Spleen (tissue), 11 donors: ENCODE measurements around the gene KLHDC10. TPM values are rescaled to one million over a fixed set of nuclear protein-coding genes. Genes with fewer than 3 reads are reported as not detected.
A peak's percentile ranks its signal among the peaks of the same experiment; 100 is the strongest.
"Not testable (repeated sequence)": the region's sequence is repeated elsewhere in the genome, so short reads cannot be mapped to it uniquely, and the experiment has no call there.

Experiments used
- DNase-seq: peaks from one replicate; pipeline ENCODE4 v3.0.0-alpha.2; 2020
- H3K27ac ChIP-seq, 8 donors: fragments of 200-600 bp; sonication (generic) in 7 of 8; 1 replicate in 4 of 8; 2 replicates in 4 of 8; pipeline versions ENCODE4 v1.5.0 to v1.8.0; 2016 to 2021; ENCODE audit warnings: inconsistent platforms in 4 of 8, mild to moderate bottlenecking in 4 of 8, moderate library complexity in 1 of 8
- H3K27me3 ChIP-seq, 7 donors: fragments of 200-600 bp; sonication (generic) in 6 of 7; replicated peaks in 1 of 7; 1 replicate in 4 of 7; 2 replicates in 3 of 7; pipeline versions ENCODE4 v1.5.0 to v1.8.0; 2016 to 2021; ENCODE audit warnings: inconsistent platforms in 3 of 7, mild to moderate bottlenecking in 1 of 7
- H3K36me3 ChIP-seq, 6 donors: fragments of 200-600 bp; sonication (generic) in 5 of 6; 1 replicate in 4 of 6; 2 replicates in 2 of 6; pipeline versions ENCODE4 v1.5.0 to v1.8.0; 2016 to 2021; ENCODE audit warnings: inconsistent platforms in 2 of 6
- H3K4me1 ChIP-seq, 6 donors: fragments of 200-600 bp; sonication (generic) in 5 of 6; 1 replicate in 3 of 6; 2 replicates in 3 of 6; pipeline versions ENCODE4 v1.5.0 to v1.8.0; 2016 to 2021; ENCODE audit warnings: inconsistent platforms in 3 of 6
- H3K4me3 ChIP-seq, 8 donors: fragments of 200-600 bp; sonication (generic) in 7 of 8; 1 replicate in 4 of 8; 2 replicates in 4 of 8; pipeline versions ENCODE4 v1.5.0 to v1.8.0; 2016 to 2021; ENCODE audit warnings: inconsistent platforms in 4 of 8, mild to moderate bottlenecking in 4 of 8, moderate library complexity in 2 of 8
- H3K9me3 ChIP-seq, 8 donors: fragments of 200-600 bp; sonication (generic) in 7 of 8; 1 replicate in 4 of 8; 2 replicates in 4 of 8; pipeline versions ENCODE4 v1.5.0 to v1.8.0; 2016 to 2021; ENCODE audit warnings: inconsistent platforms in 4 of 8
- POLR2A ChIP-seq, 3 donors: fragments of 450-650 bp; IDR thresholded peaks; one replicate each; pipeline ENCODE4 v1.5.1; 2017; ENCODE audit warnings: antibody characterized with exemption in 3 of 3, mild to moderate bottlenecking in 1 of 3
- POLR2AphosphoS5 ChIP-seq, 3 donors: sonication (generic); formaldehyde crosslinking; IDR thresholded peaks; one replicate each; pipeline ENCODE4 v1.5.1; 2017; ENCODE audit warnings: antibody characterized with exemption in 3 of 3
- WGBS, 5 donors: extraction: QIAGEN DNeasy Blood & Tissue Kit in 3 of 5; methylation state at CpG; one replicate each; pipeline versions ENCODE4 v1.1.5 to v1.1.7; 2013 to 2018; 5-methylcytosine and 5-hydroxymethylcytosine counted together
- intact Hi-C: fragments of 100-400 bp; cut with DNase I; formaldehyde crosslinking; loops from one replicate; pipeline ENCODE4 v1.15.0; 2023; ENCODE audit warnings: low total_unique reads
- polyA plus RNA-seq, 3 donors: library from polyadenylated mRNA; stranded (reverse); fragments of 200-250 nt; gene quantifications; one replicate each; pipeline ENCODE4 v1.2.1, GENCODE V29; 2013
- total RNA-seq, 7 donors: library from RNA; depleted of rRNA in 3 of 7; stranded (reverse); fragments of >200 nt in 3 of 7; fragmentation: NEBNext Ultra II Directional in 4 of 7; extraction: Animal tissue kit (Norgen Biotek cat#: 25700) in 4 of 7; gene quantifications; one replicate each; pipeline versions ENCODE4 v1.1.0 to v1.2.1, GENCODE V29; 2016 to 2021
- TF ChIP-seq, protein P1 (sequence below), 11 experiments: fragments of 200-600 bp in 7 of 11; fragments of 450-650 bp in 4 of 11; sonication (generic) in 4 of 11; IDR thresholded peaks in 8 of 11; conservative IDR thresholded peaks in 3 of 11; 1 replicate in 7 of 11; 2 replicates in 4 of 11; pipeline versions ENCODE4 v1.4.0 to v1.8.0; 2016 to 2021; ENCODE audit warnings: antibody characterized with exemption in 11 of 11, inconsistent platforms in 4 of 11, mild to moderate bottlenecking in 1 of 11
- donor health status: healthy with polysubstance abuse.
- donor health status: DM: no; HTN: no; CAD: no; lungs with moderate emphysema.
- donor health status: DM: no; HTN: no; CAD: no.
- donor health status: Bipolar disorder and iron deficiency.
- donor health status: healthy.
- donor health status: DM: no; HTN: no; CAD: no.
- donor health status: DM: yes; HTN: yes; CAD: no.

Gene KLHDC10
- total and polyA plus RNA-seq, 10 donors, result 4.8 to 33.7 (median 21.9) TPM

DNA sequence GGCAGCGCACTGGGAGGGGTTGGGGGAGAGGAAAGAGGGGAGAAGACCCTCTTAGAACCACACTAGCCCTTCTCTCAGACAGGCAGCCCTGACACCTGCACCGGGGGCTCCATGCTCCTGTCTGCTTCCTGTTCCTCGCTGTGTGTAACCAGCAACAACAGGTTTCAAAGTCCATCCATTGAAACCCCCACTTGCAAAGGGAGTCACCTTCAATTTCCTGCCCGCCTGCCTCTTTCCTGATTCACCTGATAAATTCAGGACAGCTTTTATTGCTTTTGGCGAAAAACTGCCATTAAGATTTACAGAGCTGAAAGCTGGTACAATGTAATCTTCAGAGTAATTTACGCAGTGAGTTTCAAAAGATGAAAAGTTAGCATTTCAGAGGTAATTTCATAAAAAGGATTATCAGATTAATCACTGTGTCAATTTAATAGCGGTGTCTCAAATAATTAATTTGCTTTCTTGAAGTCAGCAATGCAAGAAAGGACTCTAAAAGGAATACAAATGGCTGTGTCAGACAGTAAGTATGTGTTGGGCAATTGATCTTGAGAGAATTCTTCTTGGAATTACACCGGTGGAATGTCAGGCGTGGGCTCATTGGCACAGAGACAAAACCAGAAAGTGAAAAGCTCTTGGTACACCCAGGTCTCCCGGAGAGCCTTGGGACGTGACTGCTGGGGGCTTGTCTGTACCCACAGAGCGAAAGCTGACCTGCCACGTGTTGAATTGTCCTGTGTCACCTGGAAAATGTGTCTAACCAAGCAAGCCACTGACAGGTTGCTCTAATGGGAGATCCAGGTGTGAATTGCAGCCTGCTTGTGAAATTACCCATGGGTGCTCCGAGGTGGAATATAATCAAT lies 74.2 kb downstream of the KLHDC10 start:
- DNase-seq, result peak; percentile 56
- Histone ChIP-seq H3K4me1 (peaks cover 5 to 50% (median 27%) of the 10 kb centered on the region in 6 donors), H3K36me3 (peaks cover 0 to 12% (median 0%) of the 10 kb centered on the region in 6 donors), H3K27me3 (no peaks in the 10 kb centered on the region), H3K27ac (no peak overlapping the region), H3K4me3 (no peak overlapping the region), H3K9me3 (no peaks in the 10 kb centered on the region)
- WGBS, 5 donors, result 73 to 83% (median 77%) methylated on average over 14 of the region's 14 CpGs
- TF ChIP-seq, protein P1, sequence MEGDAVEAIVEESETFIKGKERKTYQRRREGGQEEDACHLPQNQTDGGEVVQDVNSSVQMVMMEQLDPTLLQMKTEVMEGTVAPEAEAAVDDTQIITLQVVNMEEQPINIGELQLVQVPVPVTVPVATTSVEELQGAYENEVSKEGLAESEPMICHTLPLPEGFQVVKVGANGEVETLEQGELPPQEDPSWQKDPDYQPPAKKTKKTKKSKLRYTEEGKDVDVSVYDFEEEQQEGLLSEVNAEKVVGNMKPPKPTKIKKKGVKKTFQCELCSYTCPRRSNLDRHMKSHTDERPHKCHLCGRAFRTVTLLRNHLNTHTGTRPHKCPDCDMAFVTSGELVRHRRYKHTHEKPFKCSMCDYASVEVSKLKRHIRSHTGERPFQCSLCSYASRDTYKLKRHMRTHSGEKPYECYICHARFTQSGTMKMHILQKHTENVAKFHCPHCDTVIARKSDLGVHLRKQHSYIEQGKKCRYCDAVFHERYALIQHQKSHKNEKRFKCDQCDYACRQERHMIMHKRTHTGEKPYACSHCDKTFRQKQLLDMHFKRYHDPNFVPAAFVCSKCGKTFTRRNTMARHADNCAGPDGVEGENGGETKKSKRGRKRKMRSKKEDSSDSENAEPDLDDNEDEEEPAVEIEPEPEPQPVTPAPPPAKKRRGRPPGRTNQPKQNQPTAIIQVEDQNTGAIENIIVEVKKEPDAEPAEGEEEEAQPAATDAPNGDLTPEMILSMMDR (IDR thresholded peaks at IDR 0.05 in 8 of 11, conservative IDR thresholded peaks at IDR 0.05 in 3 of 11), result no peak
- no peak for TF ChIP-seq POLR2A (IDR thresholded peaks at IDR 0.05)
- no peak for TF ChIP-seq POLR2AphosphoS5 (IDR thresholded peaks at IDR 0.05)
- intact Hi-C loops, result no loop called here

DNA sequence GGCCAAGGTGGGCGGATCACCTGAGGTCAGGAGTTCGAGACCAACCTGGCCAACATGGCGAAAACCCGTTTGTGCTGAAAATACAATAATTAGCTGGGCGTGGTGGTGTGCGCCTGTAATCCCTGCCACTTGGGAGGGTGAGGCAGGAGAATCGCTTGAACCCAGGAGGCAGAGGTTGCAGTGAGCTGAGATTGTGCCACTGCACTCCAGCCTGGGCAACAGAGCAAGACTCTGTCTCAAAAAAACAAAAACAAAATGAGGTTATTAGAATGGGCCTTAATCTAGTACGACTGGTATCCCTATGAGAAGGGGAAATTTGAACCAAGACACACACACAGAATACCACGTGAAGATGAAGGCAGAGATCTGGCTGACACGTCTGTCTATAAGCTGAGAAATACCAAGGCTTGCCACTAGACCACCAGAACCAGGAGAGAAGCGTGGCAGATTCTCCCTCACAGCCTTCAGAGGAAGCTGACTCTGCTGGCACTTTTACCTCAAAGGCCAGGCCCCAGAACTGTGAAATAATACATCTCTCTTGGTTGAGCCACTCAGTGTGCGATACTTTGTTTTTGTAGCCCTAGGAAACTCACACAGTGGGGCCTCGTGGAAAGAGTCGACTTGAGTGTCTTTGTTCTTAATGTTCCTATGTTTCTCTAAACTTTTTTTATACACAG lies 75.2 kb downstream of the KLHDC10 start:
- peaks cover 5 to 55% (median 32%) of the 10 kb centered on the region in 6 donors for H3K4me1 ChIP-seq
- H3K4me3 ChIP-seq, result no peak overlapping the region
- H3K27ac ChIP-seq, result peak overlapping the region in 1 of 8 donors; percentile 21
- DNase-seq, result peak; percentile 50
- no peak for TF ChIP-seq POLR2AphosphoS5 (IDR thresholded peaks at IDR 0.05)
- TF ChIP-seq, protein P1 (IDR thresholded peaks at IDR 0.05 in 8 of 11, conservative IDR thresholded peaks at IDR 0.05 in 3 of 11), result no peak
- no peak for TF ChIP-seq POLR2A (IDR thresholded peaks at IDR 0.05)
- intact Hi-C loops, result no loop called here
- H3K27me3 ChIP-seq, result no peaks in the 10 kb centered on the region
- H3K9me3 ChIP-seq, result no peaks in the 10 kb centered on the region
- WGBS, 5 donors, result 87 to 93% (median 91%) methylated on average over 14 of the region's 14 CpGs
- peaks cover 0 to 2% (median 0%) of the 10 kb centered on the region in 6 donors for H3K36me3 ChIP-seq

DNA sequence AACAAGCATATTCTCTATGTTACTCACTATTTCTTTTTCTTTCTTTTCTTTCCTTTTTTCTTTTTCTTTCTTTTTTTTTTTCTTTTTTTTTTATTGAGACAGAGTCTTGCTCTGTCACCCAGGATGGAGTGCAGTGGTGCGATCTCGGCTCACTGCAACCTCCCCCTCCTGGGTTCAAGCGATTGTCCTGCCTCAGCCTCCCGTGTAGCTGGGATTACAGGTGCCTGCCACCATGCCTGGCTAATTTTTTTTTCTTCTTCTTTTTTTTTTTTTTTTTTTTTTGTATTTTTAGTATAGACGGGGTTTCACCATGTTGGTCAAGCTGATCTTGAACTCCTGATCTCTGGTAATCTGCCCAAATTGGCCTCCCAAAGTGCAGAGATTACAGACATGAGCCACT lies 75.8 kb downstream of the KLHDC10 start:
- DNase-seq, H3K36me3 ChIP-seq, H3K4me3 ChIP-seq, H3K27ac ChIP-seq, H3K9me3 ChIP-seq, H3K27me3 ChIP-seq, intact Hi-C loops: not testable (repeated sequence)
- WGBS, 5 donors, result 79 to 87% (median 84%) methylated on average over 5 of the region's 5 CpGs
- H3K4me1 ChIP-seq, result peaks cover 0 to 51% (median 27%) of the 10 kb centered on the region in 6 donors

DNA sequence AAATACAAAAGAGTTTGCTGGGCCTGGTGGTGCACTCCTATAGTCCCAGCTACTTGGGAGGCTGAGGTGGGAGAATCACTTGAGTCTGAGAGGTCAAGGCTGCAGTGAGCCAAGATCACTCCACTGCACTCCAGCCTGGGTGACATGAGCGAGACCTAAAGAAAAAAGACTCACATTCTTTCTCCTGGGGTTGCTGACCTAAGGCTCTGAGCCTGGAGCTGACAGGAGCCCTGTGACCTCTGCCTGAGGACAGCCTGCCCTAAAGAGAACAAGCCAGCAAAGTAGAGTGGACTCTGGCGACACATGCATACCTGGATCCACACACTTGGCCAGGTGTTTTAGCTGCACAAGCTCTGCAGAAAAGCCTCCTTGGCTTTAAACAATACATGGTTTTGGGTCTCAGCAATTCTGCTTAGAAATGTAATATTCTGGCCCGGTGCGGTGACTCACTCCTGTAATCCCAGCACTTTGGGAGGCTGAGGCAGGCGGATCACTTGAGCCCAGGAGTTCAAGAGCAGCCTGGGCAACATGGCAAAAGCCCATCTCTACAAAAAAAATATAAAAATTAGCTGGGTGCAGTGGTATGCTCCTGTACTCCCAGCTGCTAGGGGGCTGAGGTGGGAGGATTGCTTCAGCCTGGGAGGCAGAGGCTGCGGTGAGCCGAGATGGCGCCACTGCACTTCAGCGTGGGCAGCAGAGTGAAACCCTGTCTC lies 76.5 kb downstream of the KLHDC10 start:
- DNase-seq, result no peak
- no peaks in the 10 kb centered on the region for H3K36me3 ChIP-seq
- no peak overlapping the region for H3K27ac ChIP-seq
- 89 to 96% (median 94%) methylated on average over 7 to 9 of the region's 9 CpGs for WGBS, 5 donors
- intact Hi-C loops, result no loop called here
- TF ChIP-seq POLR2AphosphoS5 (IDR thresholded peaks at IDR 0.05) (no peak), POLR2A (IDR thresholded peaks at IDR 0.05) (no peak)
- TF ChIP-seq, protein P1 (IDR thresholded peaks at IDR 0.05 in 8 of 11, conservative IDR thresholded peaks at IDR 0.05 in 3 of 11), result no peak
- no peaks in the 10 kb centered on the region for H3K9me3 ChIP-seq
- H3K4me3 ChIP-seq, result no peak overlapping the region
- H3K27me3 ChIP-seq, result no peaks in the 10 kb centered on the region
- H3K4me1 ChIP-seq, result peaks cover 0 to 44% (median 24%) of the 10 kb centered on the region in 6 donors
